ENCODE data around the gene SRC.

The SRC gene

GRCh38 chr20:37416848-37417616 lies 71.1 kb downstream of the SRC start:
- Mint-ChIP-seq H3K27ac (no peak overlapping the region), H3K9me3 (no peaks in the 10 kb centered on the region), H3K4me3 (no peak overlapping the region), H3K36me3 (ENCODE audit: low read depth) (no peaks in the 10 kb centered on the region), H3K4me1 (ENCODE audit: low read depth) (peaks cover 3% of the 10 kb centered on the region), H3K27me3 (peaks cover 13% of the 10 kb centered on the region)

GRCh38 chr20:37417617-37418467 lies 71.9 kb downstream of the SRC start:
- Mint-ChIP-seq H3K9me3 (no peaks in the 10 kb centered on the region), H3K4me1 (ENCODE audit: low read depth) (peaks cover 3% of the 10 kb centered on the region), H3K36me3 (ENCODE audit: low read depth) (no peaks in the 10 kb centered on the region), H3K27ac (no peak overlapping the region), H3K27me3 (peaks cover 18% of the 10 kb centered on the region), H3K4me3 (no peak overlapping the region)

- Mint-ChIP-seq H3K27me3 (peaks cover 20% of the 10 kb centered on the region), H3K36me3 (ENCODE audit: low read depth) (no peaks in the 10 kb centered on the region), H3K4me3 (no peak overlapping the region), H3K9me3 (no peaks in the 10 kb centered on the region), H3K27ac (no peak overlapping the region), H3K4me1 (ENCODE audit: low read depth) (peaks cover 2% of the 10 kb centered on the region)
Observed at GRCh38 chr20:37418591-37419109, 72.7 kb downstream of the SRC start.

- no peaks in the 10 kb centered on the region for H3K4me1 Mint-ChIP-seq (ENCODE audit: low read depth)
- H3K4me3 Mint-ChIP-seq: no peak overlapping the region
- H3K27me3 Mint-ChIP-seq: peaks cover 27% of the 10 kb centered on the region
- H3K36me3 Mint-ChIP-seq (ENCODE audit: low read depth): no peaks in the 10 kb centered on the region
- no peaks in the 10 kb centered on the region for H3K9me3 Mint-ChIP-seq
- H3K27ac Mint-ChIP-seq: no peak overlapping the region
Observed at GRCh38 chr20:37419307-37419706, 73.4 kb downstream of the SRC start.

GRCh38 chr20:37419774-37420542 lies 74.0 kb downstream of the SRC start:
- H3K36me3 Mint-ChIP-seq (ENCODE audit: low read depth): no peaks in the 10 kb centered on the region
- H3K4me1 Mint-ChIP-seq (ENCODE audit: low read depth): no peaks in the 10 kb centered on the region
- no peak overlapping the region for H3K27ac Mint-ChIP-seq
- no peaks in the 10 kb centered on the region for H3K9me3 Mint-ChIP-seq
- no peak overlapping the region for H3K4me3 Mint-ChIP-seq
- H3K27me3 Mint-ChIP-seq: peaks cover 27% of the 10 kb centered on the region

- Mint-ChIP-seq H3K9me3 (no peaks in the 10 kb centered on the region), H3K4me3 (no peak overlapping the region), H3K27ac (no peak overlapping the region), H3K4me1 (ENCODE audit: low read depth) (no peaks in the 10 kb centered on the region), H3K27me3 (peaks cover 27% of the 10 kb centered on the region), H3K36me3 (ENCODE audit: low read depth) (no peaks in the 10 kb centered on the region)
Observed at GRCh38 chr20:37420610-37421009, 74.7 kb downstream of the SRC start.

- Mint-ChIP-seq H3K27me3 (peaks cover 27% of the 10 kb centered on the region), H3K36me3 (ENCODE audit: low read depth) (no peaks in the 10 kb centered on the region), H3K4me3 (no peak overlapping the region), H3K9me3 (no peaks in the 10 kb centered on the region), H3K4me1 (ENCODE audit: low read depth) (no peaks in the 10 kb centered on the region), H3K27ac (no peak overlapping the region)
Observed at GRCh38 chr20:37421060-37421905, 75.3 kb downstream of the SRC start.

GRCh38 chr20:37421988-37422387 lies 76.0 kb downstream of the SRC start:
- peaks cover 27% of the 10 kb centered on the region for H3K27me3 Mint-ChIP-seq
- no peak overlapping the region for H3K4me3 Mint-ChIP-seq
- no peak overlapping the region for H3K27ac Mint-ChIP-seq
- no peaks in the 10 kb centered on the region for H3K4me1 Mint-ChIP-seq (ENCODE audit: low read depth)
- H3K9me3 Mint-ChIP-seq: no peaks in the 10 kb centered on the region
- no peaks in the 10 kb centered on the region for H3K36me3 Mint-ChIP-seq (ENCODE audit: low read depth)

- Mint-ChIP-seq H3K4me1 (ENCODE audit: low read depth) (no peaks in the 10 kb centered on the region), H3K4me3 (no peak overlapping the region), H3K27ac (no peak overlapping the region), H3K9me3 (no peaks in the 10 kb centered on the region), H3K27me3 (peaks cover 27% of the 10 kb centered on the region), H3K36me3 (ENCODE audit: low read depth) (no peaks in the 10 kb centered on the region)
Observed at GRCh38 chr20:37422791-37423286, 76.9 kb downstream of the SRC start.

GRCh38 chr20:37423545-37423944 lies 77.6 kb downstream of the SRC start:
- H3K4me3 Mint-ChIP-seq: no peak overlapping the region
- no peaks in the 10 kb centered on the region for H3K9me3 Mint-ChIP-seq
- H3K36me3 Mint-ChIP-seq (ENCODE audit: low read depth): no peaks in the 10 kb centered on the region

GRCh38 chr20:37424062-37424851 lies 78.3 kb downstream of the SRC start:
- peaks cover 27% of the 10 kb centered on the region for H3K27me3 Mint-ChIP-seq
- H3K9me3 Mint-ChIP-seq: no peaks in the 10 kb centered on the region
- H3K4me1 Mint-ChIP-seq (ENCODE audit: low read depth): no peaks in the 10 kb centered on the region
- H3K27ac Mint-ChIP-seq: no peak overlapping the region
- no peak overlapping the region for H3K4me3 Mint-ChIP-seq
- H3K36me3 Mint-ChIP-seq (ENCODE audit: low read depth): no peaks in the 10 kb centered on the region

More at GRCh38 chr20:37423545-37423944, 77.6 kb downstream of the SRC start:
- peaks cover 27% of the 10 kb centered on the region for H3K27me3 Mint-ChIP-seq
- H3K4me1 Mint-ChIP-seq (ENCODE audit: low read depth): no peaks in the 10 kb centered on the region
- no peak overlapping the region for H3K27ac Mint-ChIP-seq

- Mint-ChIP-seq H3K4me3 (no peak overlapping the region), H3K9me3 (no peaks in the 10 kb centered on the region), H3K4me1 (ENCODE audit: low read depth) (no peaks in the 10 kb centered on the region), H3K27me3 (peaks cover 27% of the 10 kb centered on the region), H3K27ac (no peak overlapping the region), H3K36me3 (ENCODE audit: low read depth) (no peaks in the 10 kb centered on the region)
Observed at GRCh38 chr20:37425103-37425625, 79.2 kb downstream of the SRC start.

- H3K9me3 Mint-ChIP-seq: no peaks in the 10 kb centered on the region
- H3K36me3 Mint-ChIP-seq (ENCODE audit: low read depth): no peaks in the 10 kb centered on the region
- no peaks in the 10 kb centered on the region for H3K4me1 Mint-ChIP-seq (ENCODE audit: low read depth)
Observed at GRCh38 chr20:37426106-37426505, 80.2 kb downstream of the SRC start.

More at GRCh38 chr20:37426106-37426505, 80.2 kb downstream of the SRC start:
- peaks cover 20% of the 10 kb centered on the region for H3K27me3 Mint-ChIP-seq
- no peak overlapping the region for H3K4me3 Mint-ChIP-seq
- no peak overlapping the region for H3K27ac Mint-ChIP-seq

Data from stimulated activated naive CD8-positive, alpha-beta T cell treated with anti-CD3 and anti-CD28 coated beads, Interleukin-15, Interleukin-2, amounts not matched to agents 100 ng/mL and 50 ng/mL, for 24 hours (primary cell).